ENCODE results near the gene GLCE. TPM values are rescaled to one million over a fixed set of nuclear protein-coding genes. Genes with fewer than 3 reads are reported as not detected.

The GLCE gene
- total RNA-seq, 1 donor = 14.8 TPM

GRCh38 chr15:69181424-69181823 is 21.0 kb downstream of the GLCE start:
- Histone ChIP-seq H3K27me3 (ENCODE audit: insufficient read depth, low read length) (no peaks in the 10 kb centered on the region), H3K79me2 (ENCODE audit: insufficient read depth, low read length) (no peaks in the 10 kb centered on the region), H4K20me1 (ENCODE audit: insufficient read depth, low read length) (no peaks in the 10 kb centered on the region), H3K36me3 (ENCODE audit: insufficient read depth, low read length) (no peaks in the 10 kb centered on the region), H3K4me3 (ENCODE audit: insufficient read depth, low read length) (no peak overlapping the region), H3K9me3 (ENCODE audit: low read depth, low read length) (no peaks in the 10 kb centered on the region), H3K4me2 (ENCODE audit: insufficient read depth, low read length) (no peak overlapping the region), H3K27ac (ENCODE audit: low read depth, low read length) (no peak overlapping the region), H2AFZ (ENCODE audit: low read length) (no peak overlapping the region), H3K4me1 (ENCODE audit: insufficient read depth, low read length) (no peaks in the 10 kb centered on the region)
- DNase-seq (ENCODE audit: insufficient read length, low spot score, missing footprints) = no peak
- TF ChIP-seq CTCF (IDR thresholded peaks at IDR 0.05; ENCODE audit: extremely low read depth, low read depth, low read length) = no peak

DNA sequence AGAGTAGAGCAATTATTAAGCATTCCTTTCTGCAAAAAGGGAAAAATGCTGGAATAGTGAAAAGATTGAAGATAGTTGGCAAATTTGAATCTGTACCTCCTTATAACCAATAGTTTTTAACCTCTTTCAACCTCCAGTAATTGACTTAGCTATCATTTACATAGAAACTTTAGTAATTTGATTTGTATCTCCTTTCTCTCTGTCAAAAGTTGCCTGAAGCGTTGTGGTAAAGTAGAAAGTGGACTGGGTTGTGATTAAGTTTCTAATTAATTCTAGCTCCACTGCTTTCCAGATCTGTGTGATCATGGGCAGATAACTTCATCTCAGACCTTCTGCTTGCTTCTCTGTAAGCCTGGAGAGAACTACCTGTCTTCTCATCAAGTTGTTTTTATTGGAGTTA is 24.8 kb downstream of the GLCE start:
- DNase-seq (ENCODE audit: insufficient read length, low spot score, missing footprints) = no peak
- Histone ChIP-seq H3K4me3 (ENCODE audit: insufficient read depth, low read length) (no peak overlapping the region), H3K79me2 (ENCODE audit: insufficient read depth, low read length) (no peaks in the 10 kb centered on the region), H3K4me2 (ENCODE audit: insufficient read depth, low read length) (no peak overlapping the region), H3K36me3 (ENCODE audit: insufficient read depth, low read length) (no peaks in the 10 kb centered on the region), H3K4me1 (ENCODE audit: insufficient read depth, low read length) (no peaks in the 10 kb centered on the region), H4K20me1 (ENCODE audit: insufficient read depth, low read length) (no peaks in the 10 kb centered on the region), H3K27ac (ENCODE audit: low read depth, low read length) (no peak overlapping the region), H2AFZ (ENCODE audit: low read length) (no peak overlapping the region), H3K27me3 (ENCODE audit: insufficient read depth, low read length) (no peaks in the 10 kb centered on the region), H3K9me3 (ENCODE audit: low read depth, low read length) (no peaks in the 10 kb centered on the region)
- no peak for TF ChIP-seq CTCF (IDR thresholded peaks at IDR 0.05; ENCODE audit: extremely low read depth, low read depth, low read length)

DNA sequence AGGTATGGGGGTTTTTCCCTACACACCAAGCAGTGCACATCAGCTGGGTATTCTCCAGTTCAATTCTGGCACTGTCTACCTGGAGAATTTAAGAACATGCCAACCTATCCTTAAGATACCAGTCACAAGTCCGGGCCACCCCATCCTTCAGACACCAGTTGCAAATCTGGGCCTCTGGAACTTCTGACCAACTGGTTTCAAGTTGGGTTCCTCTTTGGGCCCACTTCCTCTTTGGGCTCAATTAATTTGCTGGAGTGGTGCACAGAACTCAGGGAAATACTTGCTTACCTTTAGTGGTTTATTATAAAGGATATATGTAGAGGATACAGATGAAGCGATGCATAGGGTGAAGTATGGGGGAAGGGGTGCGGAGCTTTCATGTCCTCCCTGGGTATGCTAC is 25.3 kb downstream of the GLCE start:
- no peak for TF ChIP-seq CTCF (IDR thresholded peaks at IDR 0.05; ENCODE audit: extremely low read depth, low read depth, low read length)
- Histone ChIP-seq H3K36me3 (ENCODE audit: insufficient read depth, low read length) (no peaks in the 10 kb centered on the region), H3K27me3 (ENCODE audit: insufficient read depth, low read length) (no peaks in the 10 kb centered on the region), H3K4me3 (ENCODE audit: insufficient read depth, low read length) (no peak overlapping the region), H3K9me3 (ENCODE audit: low read depth, low read length) (no peaks in the 10 kb centered on the region), H2AFZ (ENCODE audit: low read length) (no peak overlapping the region), H3K4me1 (ENCODE audit: insufficient read depth, low read length) (no peaks in the 10 kb centered on the region), H3K4me2 (ENCODE audit: insufficient read depth, low read length) (no peak overlapping the region), H3K27ac (ENCODE audit: low read depth, low read length) (no peak overlapping the region), H3K79me2 (ENCODE audit: insufficient read depth, low read length) (no peaks in the 10 kb centered on the region), H4K20me1 (ENCODE audit: insufficient read depth, low read length) (no peaks in the 10 kb centered on the region)
- DNase-seq (ENCODE audit: insufficient read length, low spot score, missing footprints) = no peak

- Histone ChIP-seq H3K4me1 (ENCODE audit: insufficient read depth, low read length) (peaks cover 4% of the 10 kb centered on the region), H3K36me3 (ENCODE audit: insufficient read depth, low read length) (no peaks in the 10 kb centered on the region), H3K4me2 (ENCODE audit: insufficient read depth, low read length) (no peak overlapping the region), H4K20me1 (ENCODE audit: insufficient read depth, low read length) (no peaks in the 10 kb centered on the region), H3K4me3 (ENCODE audit: insufficient read depth, low read length) (no peak overlapping the region), H3K27ac (ENCODE audit: low read depth, low read length) (no peak overlapping the region), H3K27me3 (ENCODE audit: insufficient read depth, low read length) (no peaks in the 10 kb centered on the region), H3K79me2 (ENCODE audit: insufficient read depth, low read length) (peaks cover 2% of the 10 kb centered on the region), H2AFZ (ENCODE audit: low read length) (no peak overlapping the region), H3K9me3 (ENCODE audit: low read depth, low read length) (no peaks in the 10 kb centered on the region)
- no peak for TF ChIP-seq CTCF (IDR thresholded peaks at IDR 0.05; ENCODE audit: extremely low read depth, low read depth, low read length)
- DNase-seq (ENCODE audit: insufficient read length, low spot score, missing footprints) = no peak
These were observed 28.7 kb downstream of the GLCE start for GRCh38 chr15:69189157-69189556.
